GM20000 (cell line): ENCODE measurements around the gene TBL1X.
"Not testable (repeated sequence)": the region's sequence is repeated elsewhere in the genome, so short reads cannot be mapped to it uniquely, and the experiment has no call there.

Source experiments
- DNase-seq: peaks from one replicate; pipeline ENCODE4 v3.0.0; 2012; ENCODE audit warnings: low spot score
- CTCF ChIP-seq: IDR thresholded peaks from 2 replicates; pipeline ENCODE4 v1.5.1; 2012; ENCODE audit warnings: mild to moderate bottlenecking, control low read depth; ENCODE audit errors: extremely low read depth, missing control alignments

The TBL1X gene

GRCh38 chrX:9757366-9757765 lies 292.5 kb downstream of the TBL1X start:
- no peak for DNase-seq
- no peak for TF ChIP-seq CTCF

- DNase-seq: no peak
- TF ChIP-seq CTCF: no peak
These were observed 293.3 kb downstream of the TBL1X start for GRCh38 chrX:9758021-9758638.

- no peak for TF ChIP-seq CTCF
- no peak for DNase-seq
These were observed 294.5 kb downstream of the TBL1X start for GRCh38 chrX:9759337-9759736.

GRCh38 chrX:9765072-9765736 lies 300.3 kb downstream of the TBL1X start:
- TF ChIP-seq CTCF: no peak
- DNase-seq: no peak

GRCh38 chrX:9765737-9766097 lies 300.9 kb downstream of the TBL1X start, which contains the start of gene GPR143:
GPR143 (minus strand) TSS chrX:9765847; CDS start chrX:9765817, 30 bp downstream.
- TF ChIP-seq CTCF: no peak
- DNase-seq: no peak

- TF ChIP-seq CTCF: no peak
- no peak for DNase-seq
These were observed 302.5 kb downstream of the TBL1X start for GRCh38 chrX:9767375-9767774.

- not testable (repeated sequence) for DNase-seq
These were observed 303.5 kb downstream of the TBL1X start for GRCh38 chrX:9768321-9768839.

GRCh38 chrX:9770319-9770718 lies 305.5 kb downstream of the TBL1X start:
- no peak for DNase-seq
- no peak for TF ChIP-seq CTCF
